HG02763 (cell line): ENCODE results near the gene PBX3.

ENCODE experiments used
- ATAC-seq: cut with Tn5 transposase; IDR thresholded peaks from one replicate; pipeline ENCODE4 v1.9.1; 2021; ENCODE audit warnings: mild to moderate bottlenecking, moderate library complexity; ENCODE audit not compliant: unreplicated experiment

PBX3 gene

DNA sequence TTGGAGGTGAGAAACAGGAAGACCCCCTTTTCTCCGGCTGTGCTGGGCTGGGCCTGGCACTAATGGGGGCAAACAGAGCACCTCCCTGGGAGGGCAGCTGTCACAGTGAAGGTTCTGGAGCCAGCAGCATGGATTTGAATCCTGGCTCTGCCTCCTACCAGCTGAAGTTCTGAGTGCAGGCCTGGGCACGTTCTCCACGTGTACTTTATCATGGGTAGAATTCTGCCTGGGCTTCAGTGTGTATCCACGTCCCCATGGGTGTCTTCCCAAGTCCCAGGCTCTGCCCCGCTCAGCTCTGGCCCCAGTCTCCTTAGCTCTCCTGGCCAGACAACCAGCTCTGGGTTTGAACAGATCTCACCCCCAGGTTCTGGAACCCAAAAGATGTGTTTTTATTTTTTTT is 223.2 kb downstream of the PBX3 start:
- ATAC-seq = no peak

GRCh38 chr9:125971050-125971449 is 223.9 kb downstream of the PBX3 start:
- ATAC-seq = no peak

DNA sequence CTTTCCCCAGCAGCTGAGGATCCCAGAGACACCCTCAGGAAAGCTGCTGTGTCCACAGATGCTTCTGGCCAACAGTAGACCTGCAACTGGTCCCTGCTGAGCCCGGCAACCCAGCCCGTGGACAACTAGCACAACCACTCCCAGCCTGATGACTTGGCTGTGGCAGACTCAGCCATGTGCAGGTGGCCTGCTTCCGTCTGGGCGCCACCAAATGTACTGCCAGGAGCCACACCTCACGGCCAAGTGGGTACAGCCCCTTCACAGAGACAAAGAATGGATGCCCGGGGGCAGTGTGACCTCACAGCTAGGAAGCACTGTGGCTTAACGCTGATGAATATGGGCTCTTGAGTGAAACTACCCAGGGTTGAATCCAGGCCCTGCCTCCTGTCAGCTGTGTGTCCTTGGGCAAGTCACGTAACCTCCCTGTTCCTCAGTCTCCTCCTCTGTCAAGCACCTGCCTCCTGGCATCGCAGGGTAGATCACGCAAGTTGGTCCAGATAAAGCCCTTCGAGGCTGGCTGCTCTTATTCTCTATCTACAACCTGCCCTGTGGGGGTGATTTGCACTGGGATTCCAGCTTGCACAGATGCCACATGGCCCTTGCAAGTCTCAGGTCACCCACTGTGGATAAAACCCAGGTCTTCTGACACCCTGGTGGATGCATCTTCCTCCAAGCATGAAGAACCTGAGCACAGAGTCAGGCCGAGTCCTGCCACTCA is 225.0 kb downstream of the PBX3 start:
- no peak for ATAC-seq

GRCh38 chr9:125973547-125973946 is 226.4 kb downstream of the PBX3 start:
- no peak for ATAC-seq

DNA sequence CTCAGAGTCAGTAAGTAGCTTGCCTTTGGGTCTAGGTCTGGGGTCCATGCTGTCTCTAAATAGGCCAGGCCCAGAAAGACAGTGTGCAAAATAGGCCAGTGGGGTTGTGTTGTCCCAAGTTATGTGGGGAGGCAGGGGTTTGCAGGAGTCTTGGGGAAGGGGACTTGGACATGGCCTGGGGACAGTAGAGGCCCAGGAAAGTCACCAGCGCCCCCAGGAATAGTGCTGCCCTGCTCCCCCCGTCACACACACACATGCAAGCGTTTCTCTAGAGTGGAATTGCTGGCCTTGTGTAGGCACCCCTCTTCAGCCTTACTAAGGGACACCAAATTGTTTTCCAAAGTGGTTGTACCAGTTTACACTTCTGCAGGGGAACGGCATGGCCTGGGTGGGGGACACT is 227.5 kb downstream of the PBX3 start:
- ATAC-seq = no peak

DNA sequence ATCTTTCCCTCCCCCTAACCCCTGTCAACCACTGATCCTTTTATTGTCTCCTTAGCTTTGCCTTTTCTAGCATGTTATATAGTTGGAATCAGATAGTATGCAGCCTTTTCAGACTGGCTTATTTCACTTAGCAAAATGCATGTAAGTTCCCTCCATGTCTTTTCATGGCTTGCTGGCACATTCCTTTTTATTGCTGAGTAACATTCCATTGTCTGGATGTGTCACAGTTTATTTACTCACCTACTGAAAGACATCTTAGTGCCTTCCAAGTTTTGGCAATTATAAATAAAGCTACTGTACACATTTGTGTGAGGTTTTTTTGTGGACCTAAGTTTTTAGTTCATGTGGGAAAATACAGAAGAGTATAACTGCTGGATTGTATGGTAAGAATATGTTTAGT is 230.1 kb downstream of the PBX3 start:
- no peak for ATAC-seq

DNA sequence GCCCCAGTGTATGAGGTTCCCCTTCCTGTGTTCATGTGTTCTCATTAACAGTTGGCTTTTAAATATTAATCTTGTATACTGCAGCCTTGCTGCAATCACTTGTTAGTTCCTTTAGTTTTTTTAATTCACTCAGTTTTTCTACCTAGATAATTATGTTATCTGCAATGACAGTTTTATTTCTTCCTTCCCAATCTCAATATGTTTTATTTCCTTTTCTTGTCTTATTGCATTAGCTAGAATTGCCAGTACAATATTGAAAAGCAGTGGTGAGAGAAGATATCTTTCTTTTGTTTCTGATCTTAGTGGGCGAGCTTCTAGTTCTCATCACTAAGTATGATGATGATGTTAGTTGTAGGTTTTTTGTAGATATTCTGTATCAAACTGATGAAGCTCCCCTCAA is 232.2 kb downstream of the PBX3 start:
- ATAC-seq = no peak

DNA sequence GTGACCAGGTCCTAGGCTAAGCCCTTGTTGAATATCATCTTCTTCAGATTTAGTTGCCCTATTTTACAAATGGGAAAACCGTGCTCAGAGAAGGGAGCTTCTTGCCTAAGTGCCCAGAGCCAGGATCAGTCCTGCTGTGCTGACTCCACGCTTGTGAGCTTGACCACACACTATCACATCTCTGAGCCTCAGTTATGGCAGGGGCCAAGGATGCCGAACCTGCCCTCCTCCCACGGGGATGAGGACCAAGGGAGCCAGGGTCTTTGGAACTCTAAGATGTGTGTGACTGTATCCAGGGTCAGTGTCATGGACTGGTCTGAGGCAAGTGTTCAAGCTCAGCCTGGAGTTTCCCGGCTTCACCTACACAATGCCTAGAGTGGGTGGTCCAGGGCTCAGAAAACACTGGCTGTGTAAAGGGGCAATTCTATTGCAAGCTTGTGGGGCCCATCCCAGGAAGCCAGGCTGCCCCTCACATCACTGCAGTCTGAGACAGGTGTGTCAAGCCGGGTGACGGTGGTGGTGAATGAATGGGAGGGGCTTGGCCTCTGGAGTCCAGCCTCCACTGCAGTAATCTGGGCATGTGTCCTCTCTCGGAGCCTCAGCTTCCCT is 235.7 kb downstream of the PBX3 start:
- no peak for ATAC-seq

DNA sequence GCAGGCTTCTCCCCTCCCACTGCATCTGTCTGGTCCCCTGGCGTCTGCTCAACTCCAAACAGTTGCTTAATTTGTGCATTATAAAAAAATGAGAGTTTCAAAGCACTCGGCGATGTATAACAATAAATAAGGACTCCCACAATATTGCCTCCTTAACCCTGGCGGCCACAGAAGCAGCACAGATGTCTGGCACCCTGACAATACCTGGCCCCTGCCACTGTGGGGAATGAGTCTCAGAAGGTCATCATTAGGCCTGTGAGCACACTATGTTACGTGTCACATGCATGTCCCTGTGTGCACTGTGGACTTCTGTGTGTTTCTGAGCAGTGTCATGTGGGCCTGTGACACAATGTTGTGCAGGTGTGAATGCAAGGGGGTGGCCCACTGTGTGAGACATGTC is 236.5 kb downstream of the PBX3 start:
- no peak for ATAC-seq

DNA sequence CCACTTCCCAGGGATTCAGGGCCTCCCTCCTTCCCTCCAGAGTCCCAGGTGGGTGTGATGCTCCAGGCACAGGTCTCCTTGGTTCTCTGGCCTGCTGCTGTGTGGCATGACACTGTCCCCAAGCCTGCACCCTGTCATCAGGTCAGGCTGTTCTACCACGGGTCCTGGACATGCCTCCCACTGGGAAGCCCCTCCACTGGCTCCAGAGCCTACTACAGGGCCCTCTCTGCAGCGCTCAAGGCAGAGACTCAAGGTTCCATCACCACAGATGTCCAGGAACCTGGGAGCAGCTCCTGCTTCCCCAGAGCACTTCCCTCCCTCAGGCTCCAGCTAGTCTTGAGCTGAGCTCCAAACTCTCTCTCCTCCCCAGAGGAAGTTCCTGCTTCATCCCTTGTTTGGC is 237.3 kb downstream of the PBX3 start:
- ATAC-seq = no peak

- no peak for ATAC-seq
Observed at GRCh38 chr9:125985142-125985997, 238.2 kb downstream of the PBX3 start.

DNA sequence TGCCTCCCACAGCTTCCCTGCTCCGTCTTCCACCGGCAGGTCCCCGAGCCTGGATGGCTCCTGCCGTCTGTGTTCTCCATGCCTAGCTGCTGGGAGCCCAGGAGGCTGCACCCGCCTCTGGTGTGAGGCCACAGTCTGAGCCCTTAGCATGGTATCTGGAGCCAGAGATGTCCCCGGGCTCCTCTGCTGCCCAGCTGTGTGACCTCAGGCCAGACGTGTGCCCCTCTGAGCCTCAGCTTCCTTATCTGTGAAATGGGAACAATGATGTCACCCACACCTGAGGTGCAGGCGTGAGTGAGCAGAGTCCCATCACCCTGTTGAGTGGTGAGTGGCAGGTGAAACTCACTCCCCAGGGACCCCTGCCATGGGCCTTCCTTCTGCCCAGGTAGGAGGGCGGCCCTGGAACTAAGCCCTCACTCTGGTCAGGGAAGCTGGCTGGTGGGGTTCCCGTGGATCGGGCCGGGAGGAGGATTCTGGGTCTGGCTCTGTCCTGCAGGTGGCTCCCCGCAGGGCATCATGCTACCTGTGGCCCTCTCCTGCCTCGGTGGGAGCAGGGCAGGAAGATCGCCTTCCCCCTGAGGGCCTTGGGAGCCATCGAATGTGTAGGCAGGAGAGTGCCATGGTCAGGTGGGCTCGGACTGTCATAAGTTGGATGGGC is 239.0 kb downstream of the PBX3 start:
- ATAC-seq = no peak

GRCh38 chr9:125986966-125987365 is 239.8 kb downstream of the PBX3 start:
- ATAC-seq = no peak

DNA sequence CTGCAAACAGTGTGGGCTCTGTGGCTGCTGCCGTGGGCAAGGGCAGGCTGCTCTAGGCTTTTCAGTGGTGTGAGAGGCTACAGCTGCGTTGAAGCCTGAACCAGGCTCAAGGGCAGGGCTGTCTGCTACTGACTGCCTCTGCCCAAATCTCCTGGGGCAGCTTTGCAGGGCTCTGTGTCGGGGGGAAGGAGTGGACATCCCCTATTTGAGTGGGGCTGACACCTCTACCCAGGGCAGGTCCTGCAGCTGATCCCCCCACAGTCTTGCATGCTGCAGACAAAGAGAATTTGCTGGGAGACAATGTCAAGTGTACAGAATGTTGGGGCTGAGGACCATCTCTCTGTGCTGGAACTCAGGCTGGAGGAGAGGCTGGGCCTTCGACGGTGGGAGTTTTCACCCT is 240.2 kb downstream of the PBX3 start:
- ATAC-seq = no peak

- no peak for ATAC-seq
Observed at GRCh38 chr9:125988479-125989050, 241.4 kb downstream of the PBX3 start.

DNA sequence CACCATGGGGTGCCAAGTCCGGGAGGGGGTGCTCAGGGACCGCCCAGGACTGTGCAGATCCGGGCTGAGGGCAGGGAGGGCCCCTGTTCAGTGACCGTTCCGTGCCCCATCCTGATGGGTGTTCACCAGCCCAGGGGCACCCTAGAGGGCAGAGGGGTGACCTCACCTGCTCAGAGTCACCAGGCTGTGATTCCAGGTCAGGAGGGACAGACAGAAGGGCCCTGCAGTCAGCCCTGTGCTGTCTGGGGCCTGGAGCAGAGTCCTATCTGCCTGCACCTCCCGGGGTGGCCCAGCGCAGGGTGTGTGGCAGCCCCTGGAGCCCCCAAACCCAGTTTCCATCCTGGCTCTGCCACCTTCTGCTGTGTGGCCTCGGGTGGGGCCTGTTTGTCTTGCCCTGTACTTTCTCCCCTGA is 241.9 kb downstream of the PBX3 start:
- ATAC-seq = no peak

DNA sequence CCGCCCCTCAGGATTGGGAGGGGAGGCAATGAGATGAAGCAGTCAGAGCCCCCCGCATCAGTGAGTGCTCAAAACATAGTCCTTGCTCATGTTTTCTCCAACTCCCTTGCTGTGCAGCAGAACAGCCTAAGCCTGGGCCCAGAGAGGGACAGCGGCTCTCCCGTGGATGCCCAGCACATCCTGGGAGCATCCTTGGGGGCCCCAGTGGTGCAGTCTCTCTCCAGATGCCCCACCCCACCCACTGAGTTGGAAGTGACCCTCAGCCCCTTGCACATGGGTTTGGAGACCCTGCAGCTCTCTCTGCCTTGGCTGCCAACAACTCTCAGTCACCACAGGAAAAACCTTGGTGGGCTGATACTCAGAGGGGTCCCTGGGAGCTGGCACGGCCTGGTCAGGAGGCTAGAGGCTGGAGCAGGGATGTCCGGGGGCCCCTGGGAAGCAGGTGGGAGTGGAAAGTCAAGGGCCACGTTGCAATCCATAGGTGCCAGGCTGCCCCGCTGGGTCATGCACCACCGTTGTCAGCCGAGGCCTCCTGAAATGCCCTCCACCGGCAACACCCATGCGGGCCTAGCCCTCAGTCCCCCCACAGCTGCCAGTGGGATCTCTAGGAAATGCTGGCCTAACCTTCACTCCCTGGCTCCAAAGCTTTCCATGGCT is 242.5 kb downstream of the PBX3 start:
- ATAC-seq = no peak

DNA sequence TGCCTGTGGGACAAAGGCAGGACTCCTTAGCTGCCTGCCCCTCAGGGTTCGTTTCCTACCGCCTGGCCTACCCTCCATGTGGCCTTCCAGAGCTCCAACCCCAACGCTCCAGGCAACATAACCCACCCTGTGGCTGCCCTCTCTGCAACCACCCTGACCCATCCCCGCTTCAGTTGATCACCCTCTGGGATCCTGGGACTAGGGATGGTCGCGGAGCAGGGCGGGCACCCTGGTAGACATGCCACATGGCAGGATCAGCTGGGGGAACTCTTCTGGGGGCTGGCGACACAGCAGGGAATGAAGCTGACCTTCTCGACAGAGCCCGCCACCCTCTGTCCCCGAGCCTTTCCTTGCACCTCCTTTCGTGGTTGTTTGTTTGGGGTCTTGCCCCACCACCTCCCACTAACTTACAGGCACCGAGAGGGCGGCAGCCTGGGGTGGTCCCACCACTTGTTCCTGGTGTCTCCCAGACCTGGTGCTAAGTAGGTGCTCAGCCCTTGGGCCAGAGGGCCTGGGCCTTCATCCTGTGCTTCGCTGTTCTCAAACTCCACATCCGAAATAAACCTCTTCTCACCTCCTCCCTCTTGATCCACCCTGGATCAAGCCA is 243.1 kb downstream of the PBX3 start:
- no peak for ATAC-seq

DNA sequence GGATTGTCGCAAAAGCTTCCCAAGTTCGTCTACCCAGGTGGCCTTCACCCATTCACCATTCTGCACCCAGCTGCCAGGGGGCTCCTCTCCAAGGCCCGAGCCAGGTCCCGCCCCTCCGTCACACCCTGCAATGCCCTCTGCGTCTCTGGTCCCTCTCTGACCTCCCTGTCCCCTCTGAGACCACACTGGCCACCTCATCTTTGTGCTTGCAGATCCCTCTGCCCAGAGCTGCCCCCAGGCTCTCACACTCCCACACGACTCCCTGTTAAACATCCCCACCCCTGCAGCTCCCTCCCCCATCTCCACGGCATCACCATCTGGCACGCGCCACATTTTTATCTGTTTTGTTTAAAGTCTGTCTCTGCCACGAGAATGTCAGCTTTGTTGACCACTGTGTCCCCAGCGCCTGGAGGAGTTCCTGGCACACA is 243.6 kb downstream of the PBX3 start:
- ATAC-seq = no peak

DNA sequence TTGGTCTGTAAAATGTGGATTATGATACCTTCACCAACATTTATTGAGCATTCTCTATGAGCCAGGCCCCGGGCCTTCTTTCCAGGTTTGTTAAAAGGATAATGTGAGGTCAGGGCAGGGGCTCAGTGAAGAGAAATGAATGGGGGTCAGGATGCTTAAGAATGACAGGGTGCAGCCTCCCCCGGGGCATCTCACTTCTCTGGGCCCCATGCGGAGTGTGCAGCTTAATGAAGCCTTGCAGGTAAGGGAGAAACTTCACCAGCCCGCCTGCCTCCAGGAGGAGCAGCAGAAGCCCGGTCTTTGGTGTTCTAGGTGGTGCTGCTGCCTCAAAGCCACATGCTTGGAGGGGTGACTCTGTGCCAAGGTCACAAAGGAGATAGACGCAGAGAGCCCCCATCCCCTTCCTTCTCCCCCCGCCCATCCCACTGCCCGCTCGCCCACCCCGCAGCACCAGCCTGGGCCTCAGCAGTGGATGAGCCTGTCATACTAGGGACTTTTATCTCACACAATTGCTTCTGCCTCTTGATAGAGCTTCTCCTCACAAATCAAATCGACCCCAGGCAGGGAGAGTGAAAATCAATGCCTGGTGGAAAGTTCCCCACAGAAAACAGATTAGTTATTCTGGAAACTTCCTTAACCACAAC is 244.8 kb downstream of the PBX3 start:
- no peak for ATAC-seq
